SK-N-SH (cell line): ENCODE data around the gene NCS1. TPM values are rescaled to one million over a fixed set of nuclear protein-coding genes. Genes with fewer than 3 reads are reported as not detected.

Experiments
- CTCF ChIA-PET: fragments of 300-600, 350-600 bp; formaldehyde crosslinking; extraction: SDS; loops from one replicate; lab custom pipeline; 2021; lab: Yijun Ruan, JAX
- POLR2A ChIA-PET: fragments of 350-600 bp; sonication (Branson Sonifier 250); formaldehyde crosslinking; extraction: SDS; loops from one replicate; lab custom pipeline; 2020; ENCODE audit warnings: antibody characterized with exemption, inconsistent platforms; lab: Yijun Ruan, JAX
- DNase-seq: peaks from one replicate; pipeline ENCODE4 v3.0.0; 2012
- H2AFZ ChIP-seq: fragments of 200-600 bp; sonication (generic); 2 replicates; pipeline ENCODE4 v1.8.1; 2016; ENCODE audit warnings: antibody characterized with exemption, mild to moderate bottlenecking, low read depth
- H3F3A ChIP-seq: fragments of 200-600 bp; sonication (generic); replicated peaks from 2 replicates; pipeline ENCODE3; 2016; ENCODE audit warnings: antibody characterized with exemption, mild to moderate bottlenecking; ENCODE audit not compliant: insufficient read depth
- H3K27ac ChIP-seq, 2 experiments: fragments of 200-500 bp in 1 of 2; fragments of 200-600 bp in 1 of 2; sonication (Bioruptor generic) in 1 of 2; sonication (generic), shearing (Covaris generic) in 1 of 2; 2 replicates each; pipeline versions ENCODE4 v1.5.1 to v1.6.1; 2014 to 2016; ENCODE audit warnings: low read depth in 2 of 2, inconsistent platforms in 1 of 2, low read length in 1 of 2, mild to moderate bottlenecking in 1 of 2, mixed read lengths in 1 of 2
- H3K27me3 ChIP-seq: fragments of 200-600 bp; sonication (generic), shearing (Covaris generic); 2 replicates; pipeline ENCODE4 v1.6.1; 2016; ENCODE audit warnings: mixed run types; ENCODE audit not compliant: insufficient read depth
- H3K36me3 ChIP-seq, 2 experiments: fragments of 200-500 bp in 1 of 2; fragments of 200-600 bp in 1 of 2; sonication (Bioruptor generic) in 1 of 2; sonication (generic) in 1 of 2; replicated peaks in 1 of 2; 2 replicates each; pipeline versions ENCODE3 to v1.5.1; 2014 to 2016; ENCODE audit warnings: low read length in 1 of 2, mild to moderate bottlenecking in 1 of 2; ENCODE audit not compliant: insufficient read depth in 2 of 2, control insufficient read depth in 1 of 2
- H3K4me1 ChIP-seq, 2 experiments: fragments of 200-500 bp in 1 of 2; fragments of 200-600 bp in 1 of 2; sonication (Bioruptor generic) in 1 of 2; sonication (generic), shearing (Covaris generic) in 1 of 2; 2 replicates each; pipeline versions ENCODE4 v1.5.1 to v1.6.1; 2014 to 2016; ENCODE audit warnings: low read depth in 1 of 2, low read length in 1 of 2, mixed run types in 1 of 2; ENCODE audit not compliant: insufficient read depth in 2 of 2, control insufficient read depth in 1 of 2
- H3K4me2 ChIP-seq: fragments of 200-600 bp; sonication (generic), shearing (Covaris generic); 2 replicates; pipeline ENCODE4 v1.6.1; 2017; ENCODE audit warnings: mixed run types
- H3K4me3 ChIP-seq, 2 experiments: fragments of 200-500 bp in 1 of 2; fragments of 200-600 bp in 1 of 2; sonication (Bioruptor generic) in 1 of 2; sonication (generic), shearing (Covaris generic) in 1 of 2; 2 replicates each; pipeline versions ENCODE4 v1.5.1 to v1.8.1; 2014 to 2016; ENCODE audit warnings: low read depth in 2 of 2, inconsistent platforms in 1 of 2, low read length in 1 of 2, mild to moderate bottlenecking in 1 of 2, mixed read lengths in 1 of 2, moderate library complexity in 1 of 2
- H3K79me2 ChIP-seq: fragments of 200-600 bp; sonication (generic); 2 replicates; pipeline ENCODE4 v1.8.1; 2017; ENCODE audit warnings: mild to moderate bottlenecking; ENCODE audit not compliant: insufficient read depth
- H3K9ac ChIP-seq: fragments of 200-600 bp; sonication (generic); 2 replicates; pipeline ENCODE4 v1.6.1; 2017; ENCODE audit warnings: mixed run types
- H3K9me2 ChIP-seq: fragments of 200-600 bp; sonication (generic); 2 replicates; pipeline ENCODE4 v1.6.1; 2017; ENCODE audit warnings: mixed run types
- H3K9me3 ChIP-seq: fragments of 200-600 bp; sonication (generic); 2 replicates; pipeline ENCODE4 v1.6.1; 2017; ENCODE audit warnings: mixed run types, mild to moderate bottlenecking, moderate library complexity
- H4K20me1 ChIP-seq: fragments of 200-600 bp; sonication (generic); 2 replicates; pipeline ENCODE4 v1.6.1; 2017; ENCODE audit warnings: mild to moderate bottlenecking, mixed run types; ENCODE audit not compliant: insufficient read depth
- ELF1 ChIP-seq: IDR thresholded peaks from 2 replicates; pipeline ENCODE4 v1.4.0; 2012
- FOSL2 ChIP-seq: IDR thresholded peaks from 2 replicates; pipeline ENCODE4 v1.4.0; 2012; ENCODE audit warnings: low read depth, mild to moderate bottlenecking, moderate library complexity, borderline replicate concordance
- FOXJ3 ChIP-seq: sonication (generic); formaldehyde crosslinking; IDR thresholded peaks from 2 replicates; pipeline ENCODE4 v1.5.1; 2020; ENCODE audit warnings: mild to moderate bottlenecking, missing genetic modification reagents
- GABPA ChIP-seq: IDR thresholded peaks from 2 replicates; pipeline ENCODE4 v1.4.0; 2012; ENCODE audit warnings: low read depth, mild to moderate bottlenecking
- MEF2A ChIP-seq: IDR thresholded peaks from 2 replicates; pipeline ENCODE4 v1.4.0; 2012; ENCODE audit warnings: low read depth, borderline replicate concordance
- NRF1 ChIP-seq: IDR thresholded peaks from 2 replicates; pipeline ENCODE4 v1.6.1; 2012; ENCODE audit warnings: low read depth, mild to moderate bottlenecking, low read length
- RFX5 ChIP-seq: IDR thresholded peaks from 2 replicates; pipeline ENCODE4 v1.6.1; 2012; ENCODE audit warnings: mild to moderate bottlenecking, improper control_type of control experiment, low read length
- RXRA ChIP-seq: IDR thresholded peaks from 2 replicates; pipeline ENCODE4 v1.4.0; 2012; ENCODE audit warnings: low read depth, mild to moderate bottlenecking, borderline replicate concordance
- SIN3A ChIP-seq: IDR thresholded peaks from 2 replicates; pipeline ENCODE4 v1.6.1; 2012; ENCODE audit warnings: low read depth, mild to moderate bottlenecking, low read length, moderate library complexity, borderline replicate concordance
- TCF12 ChIP-seq: IDR thresholded peaks from 2 replicates; pipeline ENCODE4 v1.4.0; 2012
- YY1 ChIP-seq: IDR thresholded peaks from 2 replicates; pipeline ENCODE4 v1.4.0; 2012; ENCODE audit warnings: low read depth, mild to moderate bottlenecking
- WGBS: methylation state at CpG from one replicate; pipeline ENCODE4 v1.1.6; 2017; ENCODE audit warnings: low lambda C conversion rate; 5-methylcytosine and 5-hydroxymethylcytosine counted together
- polyA plus RNA-seq, 3 experiments: library from polyadenylated mRNA; depleted of rRNA; stranded (reverse); fragments of >200 nt; gene quantifications; 2 replicates each; pipeline ENCODE4 v1.2.3, GENCODE V29; 2012
- TF ChIP-seq, protein P1 (sequence below): IDR thresholded peaks from 2 replicates; pipeline ENCODE4 v1.6.1; 2012; ENCODE audit warnings: mild to moderate bottlenecking, low read depth, low read length, moderate library complexity
- TF ChIP-seq, protein P2 (sequence below): fragments of 200-600 bp; sonication (generic); IDR thresholded peaks from 2 replicates; pipeline ENCODE4 v1.6.1; 2017; ENCODE audit warnings: antibody characterized with exemption, mild to moderate bottlenecking, moderate library complexity
- TF ChIP-seq, protein P3 (sequence below): IDR thresholded peaks from 2 replicates; pipeline ENCODE4 v1.4.0; 2012; ENCODE audit warnings: low read depth

The NCS1 gene
- polyA plus RNA-seq, 1 of the 3 experiments (the other 2 are of a cell fraction), result 40.6 TPM

DNA sequence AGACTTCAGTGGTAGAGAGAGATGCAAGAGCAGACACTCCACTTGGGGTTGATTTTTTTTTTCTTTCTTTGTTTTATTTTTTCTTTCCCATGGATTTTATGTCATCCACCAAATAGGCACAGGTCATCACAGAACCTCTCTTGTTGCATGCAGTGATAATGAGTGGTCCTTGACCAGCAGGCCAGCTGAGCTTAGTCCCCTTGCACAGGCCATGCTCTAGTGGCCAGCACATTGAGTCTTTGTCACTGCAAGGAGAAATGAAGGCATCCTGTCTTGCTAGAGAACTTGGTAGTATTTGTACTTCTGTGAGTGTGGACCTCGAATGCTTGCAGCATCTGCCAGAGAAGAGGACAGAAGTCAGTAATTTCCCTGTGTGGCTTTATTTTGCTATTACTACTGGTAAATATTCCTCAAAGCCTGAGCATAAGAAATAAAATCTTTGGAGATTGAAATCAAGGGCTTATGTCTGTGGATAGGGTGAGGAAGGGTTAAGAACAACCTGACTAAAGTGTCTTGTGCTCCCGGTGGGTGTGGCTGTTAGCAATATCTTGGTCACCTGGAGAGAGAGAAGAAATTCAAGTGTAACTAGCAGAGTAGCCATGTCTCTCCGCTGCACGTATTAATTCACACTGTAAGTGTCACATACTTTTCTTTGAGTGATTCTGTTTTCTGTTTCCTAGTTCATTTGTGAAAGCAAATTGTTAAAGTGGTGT is 45.3 kb upstream of the NCS1 start:
- no peaks in the 10 kb centered on the region for H4K20me1 ChIP-seq
- no peaks in the 10 kb centered on the region for H3K9me2 ChIP-seq
- 72% methylated on average over 4 of the region's 4 CpGs for WGBS
- ChIA-PET POLR2A (no interaction called here), CTCF (interaction anchor here (0.9 to 2.3 kb wide), 2 partner anchors 13 to 109 kb away, joined by 3 to 9 read pairs; no protein-coding TSS in a partner anchor)
- H3K4me3 ChIP-seq, result no peak overlapping the region
- H3K79me2 ChIP-seq, result no peaks in the 10 kb centered on the region
- peak overlapping the region in 1 of 2 experiments; percentile 98; a peak in 2 of 4 replicates for H3K27ac ChIP-seq
- no peak overlapping the region for H3K9ac ChIP-seq
- H3F3A ChIP-seq, result peaks cover 35% of the 10 kb centered on the region
- DNase-seq, result no peak
- H3K36me3 ChIP-seq, result peaks cover 13 to 15% of the 10 kb centered on the region in 2 experiments
- H3K4me2 ChIP-seq, result no peak overlapping the region
- H3K27me3 ChIP-seq, result no peaks in the 10 kb centered on the region
- H2AFZ ChIP-seq, result no peak overlapping the region
- no peaks in the 10 kb centered on the region for H3K9me3 ChIP-seq
- H3K4me1 ChIP-seq, result peaks cover 13 to 21% of the 10 kb centered on the region in 2 experiments
- TF ChIP-seq, protein P1, sequence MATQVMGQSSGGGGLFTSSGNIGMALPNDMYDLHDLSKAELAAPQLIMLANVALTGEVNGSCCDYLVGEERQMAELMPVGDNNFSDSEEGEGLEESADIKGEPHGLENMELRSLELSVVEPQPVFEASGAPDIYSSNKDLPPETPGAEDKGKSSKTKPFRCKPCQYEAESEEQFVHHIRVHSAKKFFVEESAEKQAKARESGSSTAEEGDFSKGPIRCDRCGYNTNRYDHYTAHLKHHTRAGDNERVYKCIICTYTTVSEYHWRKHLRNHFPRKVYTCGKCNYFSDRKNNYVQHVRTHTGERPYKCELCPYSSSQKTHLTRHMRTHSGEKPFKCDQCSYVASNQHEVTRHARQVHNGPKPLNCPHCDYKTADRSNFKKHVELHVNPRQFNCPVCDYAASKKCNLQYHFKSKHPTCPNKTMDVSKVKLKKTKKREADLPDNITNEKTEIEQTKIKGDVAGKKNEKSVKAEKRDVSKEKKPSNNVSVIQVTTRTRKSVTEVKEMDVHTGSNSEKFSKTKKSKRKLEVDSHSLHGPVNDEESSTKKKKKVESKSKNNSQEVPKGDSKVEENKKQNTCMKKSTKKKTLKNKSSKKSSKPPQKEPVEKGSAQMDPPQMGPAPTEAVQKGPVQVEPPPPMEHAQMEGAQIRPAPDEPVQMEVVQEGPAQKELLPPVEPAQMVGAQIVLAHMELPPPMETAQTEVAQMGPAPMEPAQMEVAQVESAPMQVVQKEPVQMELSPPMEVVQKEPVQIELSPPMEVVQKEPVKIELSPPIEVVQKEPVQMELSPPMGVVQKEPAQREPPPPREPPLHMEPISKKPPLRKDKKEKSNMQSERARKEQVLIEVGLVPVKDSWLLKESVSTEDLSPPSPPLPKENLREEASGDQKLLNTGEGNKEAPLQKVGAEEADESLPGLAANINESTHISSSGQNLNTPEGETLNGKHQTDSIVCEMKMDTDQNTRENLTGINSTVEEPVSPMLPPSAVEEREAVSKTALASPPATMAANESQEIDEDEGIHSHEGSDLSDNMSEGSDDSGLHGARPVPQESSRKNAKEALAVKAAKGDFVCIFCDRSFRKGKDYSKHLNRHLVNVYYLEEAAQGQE, result no peak
- TF ChIP-seq FOSL2, result no peak
- TF ChIP-seq SIN3A, result no peak
- TF ChIP-seq, protein P2, sequence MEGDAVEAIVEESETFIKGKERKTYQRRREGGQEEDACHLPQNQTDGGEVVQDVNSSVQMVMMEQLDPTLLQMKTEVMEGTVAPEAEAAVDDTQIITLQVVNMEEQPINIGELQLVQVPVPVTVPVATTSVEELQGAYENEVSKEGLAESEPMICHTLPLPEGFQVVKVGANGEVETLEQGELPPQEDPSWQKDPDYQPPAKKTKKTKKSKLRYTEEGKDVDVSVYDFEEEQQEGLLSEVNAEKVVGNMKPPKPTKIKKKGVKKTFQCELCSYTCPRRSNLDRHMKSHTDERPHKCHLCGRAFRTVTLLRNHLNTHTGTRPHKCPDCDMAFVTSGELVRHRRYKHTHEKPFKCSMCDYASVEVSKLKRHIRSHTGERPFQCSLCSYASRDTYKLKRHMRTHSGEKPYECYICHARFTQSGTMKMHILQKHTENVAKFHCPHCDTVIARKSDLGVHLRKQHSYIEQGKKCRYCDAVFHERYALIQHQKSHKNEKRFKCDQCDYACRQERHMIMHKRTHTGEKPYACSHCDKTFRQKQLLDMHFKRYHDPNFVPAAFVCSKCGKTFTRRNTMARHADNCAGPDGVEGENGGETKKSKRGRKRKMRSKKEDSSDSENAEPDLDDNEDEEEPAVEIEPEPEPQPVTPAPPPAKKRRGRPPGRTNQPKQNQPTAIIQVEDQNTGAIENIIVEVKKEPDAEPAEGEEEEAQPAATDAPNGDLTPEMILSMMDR, result no peak
- no peak for TF ChIP-seq FOXJ3
- no peak for TF ChIP-seq YY1
- TF ChIP-seq ELF1, result no peak
- no peak for TF ChIP-seq TCF12
- no peak for TF ChIP-seq RXRA
- TF ChIP-seq, protein P3, sequence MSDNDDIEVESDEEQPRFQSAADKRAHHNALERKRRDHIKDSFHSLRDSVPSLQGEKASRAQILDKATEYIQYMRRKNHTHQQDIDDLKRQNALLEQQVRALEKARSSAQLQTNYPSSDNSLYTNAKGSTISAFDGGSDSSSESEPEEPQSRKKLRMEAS, result no peak
- no peak for TF ChIP-seq NRF1
- no peak for TF ChIP-seq GABPA
- no peak for TF ChIP-seq MEF2A
- TF ChIP-seq RFX5, result no peak
